ENCODE results near the gene ATAT1. TPM values are rescaled to one million over a fixed set of nuclear protein-coding genes. Genes with fewer than 3 reads are reported as not detected.

Gene ATAT1
- total RNA-seq, 2 experiments from 2014 or later = 10.4 to 17.8 TPM

DNA sequence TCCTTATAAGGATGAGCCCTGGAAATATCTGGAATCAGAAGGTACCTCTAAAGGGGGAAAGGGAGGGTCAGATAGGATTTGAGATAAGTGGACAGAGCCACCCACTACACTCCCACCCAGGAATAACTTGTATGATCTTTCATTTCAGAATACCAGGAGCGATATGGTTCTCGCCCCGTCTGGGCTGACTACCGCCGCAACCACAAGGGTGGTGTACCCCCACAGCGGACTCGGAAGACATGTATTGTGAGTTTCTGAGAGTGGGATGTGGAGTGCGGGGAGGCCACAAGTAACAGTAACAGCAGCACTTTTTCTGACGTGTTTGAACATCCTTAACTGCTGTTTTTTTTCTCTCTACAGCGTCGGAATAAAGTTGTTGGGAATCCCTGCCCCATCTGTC is 7.1 kb upstream of the ATAT1 start:
- Histone ChIP-seq H3K4me3 (ENCODE audit: low read depth, low read length, poor library complexity, severe bottlenecking) (no peak overlapping the region), H2AFZ (ENCODE audit: low read length) (no peak overlapping the region), H3K9me3 (ENCODE audit: low read length) (no peaks in the 10 kb centered on the region), H3K4me2 (ENCODE audit: low read length) (peak overlapping the region; percentile 87), H4K20me1 (ENCODE audit: insufficient read depth, low read length) (peaks cover 1% of the 10 kb centered on the region; the same call in 1 of the 2 replicates), H3K27ac (ENCODE audit: low read depth, low read length, poor library complexity, severe bottlenecking) (no peak overlapping the region), H3K79me2 (ENCODE audit: insufficient read depth, low read depth, low read length) (peaks cover 45% of the 10 kb centered on the region), H3K9me2 (ENCODE audit: insufficient read depth, low read length) (no peaks in the 10 kb centered on the region), H3K36me3 (ENCODE audit: insufficient read depth, low read length) (peaks cover 68% of the 10 kb centered on the region), H3K4me1 (ENCODE audit: insufficient read depth, low read length, poor library complexity, severe bottlenecking) (peaks cover 12% of the 10 kb centered on the region)
- no TSS peak for BruUV-seq (replicated peaks)
- TF ChIP-seq, protein P1, sequence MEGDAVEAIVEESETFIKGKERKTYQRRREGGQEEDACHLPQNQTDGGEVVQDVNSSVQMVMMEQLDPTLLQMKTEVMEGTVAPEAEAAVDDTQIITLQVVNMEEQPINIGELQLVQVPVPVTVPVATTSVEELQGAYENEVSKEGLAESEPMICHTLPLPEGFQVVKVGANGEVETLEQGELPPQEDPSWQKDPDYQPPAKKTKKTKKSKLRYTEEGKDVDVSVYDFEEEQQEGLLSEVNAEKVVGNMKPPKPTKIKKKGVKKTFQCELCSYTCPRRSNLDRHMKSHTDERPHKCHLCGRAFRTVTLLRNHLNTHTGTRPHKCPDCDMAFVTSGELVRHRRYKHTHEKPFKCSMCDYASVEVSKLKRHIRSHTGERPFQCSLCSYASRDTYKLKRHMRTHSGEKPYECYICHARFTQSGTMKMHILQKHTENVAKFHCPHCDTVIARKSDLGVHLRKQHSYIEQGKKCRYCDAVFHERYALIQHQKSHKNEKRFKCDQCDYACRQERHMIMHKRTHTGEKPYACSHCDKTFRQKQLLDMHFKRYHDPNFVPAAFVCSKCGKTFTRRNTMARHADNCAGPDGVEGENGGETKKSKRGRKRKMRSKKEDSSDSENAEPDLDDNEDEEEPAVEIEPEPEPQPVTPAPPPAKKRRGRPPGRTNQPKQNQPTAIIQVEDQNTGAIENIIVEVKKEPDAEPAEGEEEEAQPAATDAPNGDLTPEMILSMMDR (conservative IDR thresholded peaks at IDR 0.05; ENCODE audit: low read length) = no peak
- TF ChIP-seq EZH2phosphoT487 (IDR thresholded peaks at IDR 0.05; ENCODE audit: borderline replicate concordance, low read depth, low read length) = no peak
- ChIA-PET POLR2A (interaction anchor here (1.6 kb wide), 1 partner anchor 49 kb away, joined by 7 read pairs; the partner anchor contains the start of gene ABCF1), CTCF (ENCODE audit: unreplicated experiment) (no interaction called here)
- DNase-seq (ENCODE audit: low spot score) = no peak
- intact Hi-C loops (cut with micrococcal nuclease; ENCODE audit: unreplicated experiment) = loop anchor here (5.0 kb wide), 3 partner anchors 68 to 583 kb away; partner anchors contain the start of genes FLOT1, IER3 and PPP1R18

DNA sequence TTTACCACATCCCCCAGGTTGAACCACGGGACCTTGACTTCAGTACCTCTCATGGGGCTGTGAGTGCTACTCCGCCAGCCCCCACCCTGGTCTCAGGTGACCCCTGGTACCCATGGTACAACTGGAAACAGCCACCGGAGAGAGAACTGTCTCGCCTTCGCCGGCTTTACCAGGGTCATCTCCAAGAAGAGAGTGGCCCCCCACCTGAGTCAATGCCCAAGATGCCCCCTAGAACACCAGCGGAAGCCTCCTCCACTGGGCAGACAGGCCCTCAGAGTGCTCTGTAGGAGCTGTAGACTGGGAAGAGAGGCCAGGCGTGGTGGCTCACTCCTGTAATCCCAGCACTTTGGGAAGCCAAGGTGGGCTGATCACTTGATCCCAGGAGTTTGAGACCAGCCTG is 1.2 kb upstream of the ATAT1 start:
- no TSS peak for BruUV-seq (replicated peaks)
- Histone ChIP-seq H4K20me1 (ENCODE audit: insufficient read depth, low read length) (no peaks in the 10 kb centered on the region), H3K4me1 (ENCODE audit: insufficient read depth, low read length, poor library complexity, severe bottlenecking) (peaks cover 15% of the 10 kb centered on the region), H3K9me2 (ENCODE audit: insufficient read depth, low read length) (no peaks in the 10 kb centered on the region), H3K79me2 (ENCODE audit: insufficient read depth, low read depth, low read length) (no peaks in the 10 kb centered on the region), H2AFZ (ENCODE audit: low read length) (no peak overlapping the region), H3K9me3 (ENCODE audit: low read length) (no peaks in the 10 kb centered on the region), H3K36me3 (ENCODE audit: insufficient read depth, low read length) (peaks cover 76% of the 10 kb centered on the region), H3K27ac (ENCODE audit: low read depth, low read length, poor library complexity, severe bottlenecking) (no peak overlapping the region), H3K4me2 (ENCODE audit: low read length) (no peak overlapping the region), H3K4me3 (ENCODE audit: low read depth, low read length, poor library complexity, severe bottlenecking) (no peak overlapping the region)
- no peak for DNase-seq (ENCODE audit: low spot score)
- intact Hi-C loops (cut with micrococcal nuclease; ENCODE audit: unreplicated experiment) = no loop called here
- ChIA-PET POLR2A (interaction anchor here (0.7 to 1.6 kb wide), 2 partner anchors 13 to 24 kb away, joined by 3 read pairs; no protein-coding TSS in a partner anchor), CTCF (ENCODE audit: unreplicated experiment) (no interaction called here)
- TF ChIP-seq, protein P1 (conservative IDR thresholded peaks at IDR 0.05; ENCODE audit: low read length) = no peak
- TF ChIP-seq EZH2phosphoT487 (IDR thresholded peaks at IDR 0.05; ENCODE audit: borderline replicate concordance, low read depth, low read length) = no peak

DNA sequence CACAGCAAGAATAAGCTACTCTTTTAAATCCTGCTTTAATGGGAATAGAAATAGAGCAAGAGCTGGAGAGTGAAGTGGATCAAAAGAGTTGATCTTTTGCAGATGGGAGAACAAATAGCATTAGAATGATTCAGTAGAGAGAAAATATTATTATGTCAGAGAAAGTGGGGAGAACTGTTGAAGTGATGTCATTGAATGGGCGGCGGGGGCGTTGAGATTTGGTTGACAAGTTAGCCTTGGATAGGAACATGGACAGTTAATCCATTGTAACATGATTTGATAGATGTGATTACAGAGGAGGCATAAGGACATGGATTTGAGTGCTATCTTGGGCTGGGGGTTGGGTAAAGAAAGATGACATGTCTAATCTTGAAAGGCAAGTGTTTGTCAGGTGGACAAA is 9.2 kb downstream of the ATAT1 start:
- ChIA-PET CTCF (ENCODE audit: unreplicated experiment) (no interaction called here), POLR2A (interaction anchor here (0.7 to 0.8 kb wide), 2 partner anchors 16 to 55 kb away, joined by 3 to 4 read pairs; partner anchors contain the start of gene NRM)
- no peak overlapping the region for H3K4me2 ChIP-seq (ENCODE audit: low read length)
- H3K27ac ChIP-seq (ENCODE audit: low read depth, low read length, poor library complexity, severe bottlenecking) = no peak overlapping the region
- intact Hi-C loops (cut with micrococcal nuclease; ENCODE audit: unreplicated experiment) = no loop called here
- BruUV-seq (replicated peaks) = TSS peak; percentile 48
- H4K20me1 ChIP-seq (ENCODE audit: insufficient read depth, low read length) = no peaks in the 10 kb centered on the region
- H3K9me2 ChIP-seq (ENCODE audit: insufficient read depth, low read length) = no peaks in the 10 kb centered on the region
- TF ChIP-seq, protein P1 (conservative IDR thresholded peaks at IDR 0.05; ENCODE audit: low read length) = no peak
- no peak for TF ChIP-seq EZH2phosphoT487 (IDR thresholded peaks at IDR 0.05; ENCODE audit: borderline replicate concordance, low read depth, low read length)
- no peaks in the 10 kb centered on the region for H3K9me3 ChIP-seq (ENCODE audit: low read length)
- H3K4me1 ChIP-seq (ENCODE audit: insufficient read depth, low read length, poor library complexity, severe bottlenecking) = no peaks in the 10 kb centered on the region
- H3K4me3 ChIP-seq (ENCODE audit: low read depth, low read length, poor library complexity, severe bottlenecking) = no peak overlapping the region
- peaks cover 22% of the 10 kb centered on the region for H3K36me3 ChIP-seq (ENCODE audit: insufficient read depth, low read length)
- H2AFZ ChIP-seq (ENCODE audit: low read length) = no peak overlapping the region
- DNase-seq (ENCODE audit: low spot score) = no peak
- H3K79me2 ChIP-seq (ENCODE audit: insufficient read depth, low read depth, low read length) = no peaks in the 10 kb centered on the region

All from OCI-LY7 (cell line).